Measurements from ENCODE around the gene WAS.

WAS gene

DNA sequence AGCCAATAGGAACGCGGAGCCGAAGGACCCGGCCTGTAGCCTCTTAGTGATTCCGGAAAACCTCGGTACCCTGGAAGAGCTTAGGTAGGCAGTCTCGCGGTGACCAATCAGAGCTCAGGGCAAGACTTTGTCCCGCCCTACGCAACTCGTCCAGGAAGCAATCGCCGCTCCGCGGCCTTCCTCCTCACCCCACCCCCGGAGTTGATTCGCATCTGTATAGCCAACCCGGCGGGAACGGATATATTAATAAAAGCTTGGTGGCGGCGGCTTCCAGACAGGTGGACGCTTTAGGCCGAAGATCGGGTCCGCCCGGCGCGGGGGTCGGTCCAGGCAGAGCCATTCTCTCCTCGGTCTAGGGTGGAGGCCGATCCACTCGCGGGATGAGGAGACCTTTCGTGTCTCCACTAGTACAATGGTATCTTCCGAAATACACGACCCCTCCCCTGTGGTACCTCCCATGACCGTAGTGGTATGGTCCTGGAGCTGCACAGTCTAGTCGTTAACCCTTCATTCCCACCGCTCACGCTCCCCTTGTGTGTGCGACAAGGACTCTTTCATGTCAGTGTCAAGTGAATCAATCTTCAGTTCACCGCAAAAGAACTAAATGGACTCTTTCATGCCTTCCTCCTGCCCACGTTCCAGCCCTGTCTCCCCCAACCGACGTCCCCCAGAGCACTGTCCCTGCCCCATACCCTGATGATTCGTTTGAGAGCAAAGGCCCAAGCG is 53.8 kb downstream of the WAS start:
- Histone ChIP-seq H3K79me2 (ENCODE audit: insufficient read depth, low read length) (peaks cover 6% of the 10 kb centered on the region; the same call in 1 of the 2 replicates), H3F3A (ENCODE audit: low read depth) (no peaks in the 10 kb centered on the region), H3K9me2 (replicated peaks; ENCODE audit: low read depth, low read length) (no peaks in the 10 kb centered on the region), H3K27me3 (ENCODE audit: insufficient read depth, low read length, poor library complexity, severe bottlenecking) (no peaks in the 10 kb centered on the region), H3K4me1 (ENCODE audit: insufficient read depth, low read length, poor library complexity, severe bottlenecking) (peaks cover 6% of the 10 kb centered on the region), H3K4me3 (ENCODE audit: low read length, poor library complexity, severe bottlenecking) (peak overlapping the region; percentile 77), H3K4me2 (ENCODE audit: low read depth, low read length, poor library complexity, severe bottlenecking) (peak overlapping the region; percentile 90), H3K9me3 (ENCODE audit: insufficient read depth, low read depth, low read length) (no peaks in the 10 kb centered on the region), H4K20me1 (ENCODE audit: insufficient read depth, low read length, poor library complexity, severe bottlenecking) (no peaks in the 10 kb centered on the region), H3K9ac (ENCODE audit: low read depth, low read length, poor library complexity, severe bottlenecking) (peak overlapping the region; percentile 88), H2AFZ (ENCODE audit: low read length) (peak overlapping the region; percentile 73; the same call in 1 of the 2 replicates), H3K36me3 (ENCODE audit: insufficient read depth, low read length) (no peaks in the 10 kb centered on the region)
- no peak for TF ChIP-seq EZH2phosphoT487 (IDR thresholded peaks at IDR 0.05; ENCODE audit: borderline replicate concordance)
- TF ChIP-seq, protein P1, sequence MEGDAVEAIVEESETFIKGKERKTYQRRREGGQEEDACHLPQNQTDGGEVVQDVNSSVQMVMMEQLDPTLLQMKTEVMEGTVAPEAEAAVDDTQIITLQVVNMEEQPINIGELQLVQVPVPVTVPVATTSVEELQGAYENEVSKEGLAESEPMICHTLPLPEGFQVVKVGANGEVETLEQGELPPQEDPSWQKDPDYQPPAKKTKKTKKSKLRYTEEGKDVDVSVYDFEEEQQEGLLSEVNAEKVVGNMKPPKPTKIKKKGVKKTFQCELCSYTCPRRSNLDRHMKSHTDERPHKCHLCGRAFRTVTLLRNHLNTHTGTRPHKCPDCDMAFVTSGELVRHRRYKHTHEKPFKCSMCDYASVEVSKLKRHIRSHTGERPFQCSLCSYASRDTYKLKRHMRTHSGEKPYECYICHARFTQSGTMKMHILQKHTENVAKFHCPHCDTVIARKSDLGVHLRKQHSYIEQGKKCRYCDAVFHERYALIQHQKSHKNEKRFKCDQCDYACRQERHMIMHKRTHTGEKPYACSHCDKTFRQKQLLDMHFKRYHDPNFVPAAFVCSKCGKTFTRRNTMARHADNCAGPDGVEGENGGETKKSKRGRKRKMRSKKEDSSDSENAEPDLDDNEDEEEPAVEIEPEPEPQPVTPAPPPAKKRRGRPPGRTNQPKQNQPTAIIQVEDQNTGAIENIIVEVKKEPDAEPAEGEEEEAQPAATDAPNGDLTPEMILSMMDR (conservative IDR thresholded peaks at IDR 0.05; ENCODE audit: low read length): no peak

DNA sequence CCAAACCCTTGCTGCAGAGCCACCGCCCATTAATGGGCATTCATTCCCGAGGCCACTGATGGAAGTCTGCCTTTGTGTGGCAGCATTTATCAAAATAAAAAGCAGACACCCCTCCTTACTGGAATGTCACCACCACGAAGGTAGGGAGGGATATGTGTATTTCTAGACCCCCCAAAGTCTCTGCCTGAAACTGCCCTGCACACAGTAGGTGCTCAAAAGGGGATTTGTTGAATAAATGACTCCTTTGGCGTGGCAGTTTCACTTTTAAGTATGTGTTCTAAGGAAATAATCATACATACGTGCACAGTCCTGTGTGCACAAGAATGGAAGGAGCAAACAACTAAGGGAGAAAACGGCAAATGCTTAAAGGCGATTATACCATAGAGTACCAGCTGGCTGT is 54.3 kb downstream of the WAS start:
- peak overlapping the region; percentile 90 for H3K4me2 ChIP-seq (ENCODE audit: low read depth, low read length, poor library complexity, severe bottlenecking)
- H3K27me3 ChIP-seq (ENCODE audit: insufficient read depth, low read length, poor library complexity, severe bottlenecking): no peaks in the 10 kb centered on the region
- no peaks in the 10 kb centered on the region for H3K36me3 ChIP-seq (ENCODE audit: insufficient read depth, low read length)
- H3K79me2 ChIP-seq (ENCODE audit: insufficient read depth, low read length): peaks cover 6% of the 10 kb centered on the region; the same call in 1 of the 2 replicates
- peak overlapping the region; percentile 88 for H3K9ac ChIP-seq (ENCODE audit: low read depth, low read length, poor library complexity, severe bottlenecking)
- H3F3A ChIP-seq (ENCODE audit: low read depth): no peaks in the 10 kb centered on the region
- H3K9me3 ChIP-seq (ENCODE audit: insufficient read depth, low read depth, low read length): no peaks in the 10 kb centered on the region
- TF ChIP-seq, protein P1 (conservative IDR thresholded peaks at IDR 0.05; ENCODE audit: low read length): no peak
- no peaks in the 10 kb centered on the region for H3K9me2 ChIP-seq (replicated peaks; ENCODE audit: low read depth, low read length)
- peak overlapping the region; percentile 73; the same call in 1 of the 2 replicates for H2AFZ ChIP-seq (ENCODE audit: low read length)
- H3K4me3 ChIP-seq (ENCODE audit: low read length, poor library complexity, severe bottlenecking): peak overlapping the region; percentile 77
- no peaks in the 10 kb centered on the region for H4K20me1 ChIP-seq (ENCODE audit: insufficient read depth, low read length, poor library complexity, severe bottlenecking)
- peaks cover 6% of the 10 kb centered on the region for H3K4me1 ChIP-seq (ENCODE audit: insufficient read depth, low read length, poor library complexity, severe bottlenecking)
